ENCODE results near the gene SEPTIN10. TPM values are rescaled to one million over a fixed set of nuclear protein-coding genes. Genes with fewer than 3 reads are reported as not detected.

SEPTIN10 gene
- total RNA-seq, 1 experiment from 2014 or later, result 100.0 TPM

GRCh38 chr2:109508556-109508955 lies 105.2 kb downstream of the SEPTIN10 start:
- intact Hi-C loops (cut with micrococcal nuclease; ENCODE audit: unreplicated experiment) (no loop called here), in situ Hi-C loops (cut with HindIII; ENCODE audit: low pct_unique_long_range_greater_than_20kb, low sequenced_read_pairs) (no loop called here)
- ChIA-PET CTCF (interaction anchor here (0.5 kb wide), 1 partner anchor 381 kb away, joined by 3 read pairs; no protein-coding TSS in a partner anchor), POLR2A (no interaction called here)
- no TSS peak for BruUV-seq (replicated peaks)
- Histone ChIP-seq H3K4me3 (ENCODE audit: low read depth in 2 of 2, low read length in 2 of 2) (no peak overlapping the region), H3K4me1 (ENCODE audit: control insufficient read depth, insufficient read depth, low read length) (no peaks in the 10 kb centered on the region), H3K36me3 (ENCODE audit: control insufficient read depth, insufficient read depth, low read length) (no peaks in the 10 kb centered on the region), H3K27me3 (ENCODE audit: control insufficient read depth, insufficient read depth, low read length) (no peaks in the 10 kb centered on the region), H3K27ac (ENCODE audit: low read length) (no peak overlapping the region), H3K9me3 (ENCODE audit: control insufficient read depth, insufficient read depth, low read depth, low read length) (no peaks in the 10 kb centered on the region)
- no peak for TF ChIP-seq REST (IDR thresholded peaks at IDR 0.05; ENCODE audit: insufficient read depth in 1 of 2, low read depth in 2 of 2, low read length in 1 of 2)
- TF ChIP-seq CTCF (IDR thresholded peaks at IDR 0.05), result no peak
- TF ChIP-seq TCF7L2 (IDR thresholded peaks at IDR 0.05; ENCODE audit: low read depth, low read length), result no peak
- TF ChIP-seq SIN3A (IDR thresholded peaks at IDR 0.05; ENCODE audit: borderline replicate concordance, insufficient read depth, low read depth, low read length), result no peak
- TF ChIP-seq POLR2AphosphoS5 (IDR thresholded peaks at IDR 0.05; ENCODE audit: low read depth, low read length), result no peak
- ATAC-seq (no peak), DNase-seq (ENCODE audit: low read depth, low spot score) (no peak)

- intact Hi-C loops (cut with micrococcal nuclease; ENCODE audit: unreplicated experiment), result no loop called here
- H3K36me3 ChIP-seq (ENCODE audit: control insufficient read depth, insufficient read depth, low read length), result no peaks in the 10 kb centered on the region
- no peaks in the 10 kb centered on the region for H3K4me1 ChIP-seq (ENCODE audit: control insufficient read depth, insufficient read depth, low read length)
- ChIA-PET CTCF (interaction anchor here (0.5 kb wide), 1 partner anchor 344 kb away, joined by 5 read pairs; no protein-coding TSS in a partner anchor), POLR2A (no interaction called here)
- H3K9me3 ChIP-seq (ENCODE audit: control insufficient read depth, insufficient read depth, low read depth, low read length), result no peaks in the 10 kb centered on the region
- BruUV-seq (replicated peaks), result no TSS peak
- TF ChIP-seq REST (IDR thresholded peaks at IDR 0.05; ENCODE audit: insufficient read depth in 1 of 2, low read depth in 2 of 2, low read length in 1 of 2) (no peak), SIN3A (IDR thresholded peaks at IDR 0.05; ENCODE audit: borderline replicate concordance, insufficient read depth, low read depth, low read length) (no peak), POLR2AphosphoS5 (IDR thresholded peaks at IDR 0.05; ENCODE audit: low read depth, low read length) (no peak), TCF7L2 (IDR thresholded peaks at IDR 0.05; ENCODE audit: low read depth, low read length) (no peak), CTCF (IDR thresholded peaks at IDR 0.05) (no peak)
- no peak overlapping the region for H3K4me3 ChIP-seq (ENCODE audit: low read depth in 2 of 2, low read length in 2 of 2)
- no peak for ATAC-seq
- no peak for DNase-seq (ENCODE audit: low read depth, low spot score)
- no peaks in the 10 kb centered on the region for H3K27me3 ChIP-seq (ENCODE audit: control insufficient read depth, insufficient read depth, low read length)
- no peak overlapping the region for H3K27ac ChIP-seq (ENCODE audit: low read length)
- in situ Hi-C loops (cut with HindIII; ENCODE audit: low pct_unique_long_range_greater_than_20kb, low sequenced_read_pairs), result no loop called here
Observed at GRCh38 chr2:109507828-109508227, 105.9 kb downstream of the SEPTIN10 start.
